Uterus (tissue), 4 donors: ENCODE results near the gene BBLN. TPM values are rescaled to one million over a fixed set of nuclear protein-coding genes. Genes with fewer than 3 reads are reported as not detected.
A peak's percentile ranks its signal among the peaks of the same experiment; 100 is the strongest.
"Not testable (repeated sequence)": the region's sequence is repeated elsewhere in the genome, so short reads cannot be mapped to it uniquely, and the experiment has no call there.

ENCODE experiments used
- DNase-seq, 2 donors: peaks; one replicate each; pipeline ENCODE4 v3.0.0-alpha.2; 2019 to 2020
- H3K27ac ChIP-seq, 2 donors: fragments of 200-600 bp; sonication (generic); 1 replicate in 1 of 2; 2 replicates in 1 of 2; pipeline ENCODE4 v1.5.1; 2016 to 2018
- H3K27me3 ChIP-seq, 2 donors: fragments of 200-600 bp; sonication (generic); one replicate each; pipeline ENCODE4 v1.5.1; 2018 to 2019; ENCODE audit warnings: control low read depth in 1 of 2
- H3K36me3 ChIP-seq, 2 donors: fragments of 200-600 bp; sonication (generic); one replicate each; pipeline ENCODE4 v1.5.1; 2019; ENCODE audit warnings: control low read depth in 1 of 2
- H3K4me1 ChIP-seq, 2 donors: fragments of 200-600 bp; sonication (generic); one replicate each; pipeline ENCODE4 v1.5.1; 2018 to 2019; ENCODE audit warnings: control low read depth in 1 of 2
- H3K4me3 ChIP-seq, 2 donors: fragments of 200-600 bp; sonication (generic); 1 replicate in 1 of 2; 2 replicates in 1 of 2; pipeline ENCODE4 v1.5.1; 2018 to 2019; ENCODE audit warnings: mild to moderate bottlenecking in 1 of 2
- H3K9me3 ChIP-seq, 2 donors: fragments of 200-600 bp; sonication (generic); one replicate each; pipeline ENCODE4 v1.5.1; 2019; ENCODE audit warnings: control low read depth in 1 of 2
- POLR2A ChIP-seq, 2 donors: fragments of 450-650 bp; IDR thresholded peaks; one replicate each; pipeline ENCODE4 v1.6.1; 2016; ENCODE audit warnings: antibody characterized with exemption in 2 of 2, mild to moderate bottlenecking in 1 of 2, moderate library complexity in 1 of 2
- intact Hi-C: fragments of 100-400 bp; cut with DNase I; formaldehyde crosslinking; loops from one replicate; pipeline ENCODE4 v1.15.1; 2023; ENCODE audit warnings: low total_unique reads
- total RNA-seq, 4 donors: library from RNA; depleted of rRNA in 3 of 4; stranded (reverse); fragments of >200 nt in 3 of 4; gene quantifications; one replicate each; pipeline versions ENCODE4 v1.1.0 to v1.2.4, GENCODE V29; 2014 to 2023
- TF ChIP-seq, protein P1 (sequence below), 4 experiments: fragments of 200-600 bp in 2 of 4; fragments of 450-650 bp in 2 of 4; sonication (generic) in 2 of 4; IDR thresholded peaks; one replicate each; pipeline ENCODE4 v1.5.1; 2016 to 2019; ENCODE audit warnings: antibody characterized with exemption in 4 of 4, mild to moderate bottlenecking in 2 of 4, moderate library complexity in 1 of 4
- donor health status: DM: yes; HTN: yes; CAD: no.

The BBLN gene
- total RNA-seq, result 100 to 1,000 TPM in 2 of 4 donors, 10 to 100 TPM in 2; 31.3 to 198 (median 96.0) TPM

DNA sequence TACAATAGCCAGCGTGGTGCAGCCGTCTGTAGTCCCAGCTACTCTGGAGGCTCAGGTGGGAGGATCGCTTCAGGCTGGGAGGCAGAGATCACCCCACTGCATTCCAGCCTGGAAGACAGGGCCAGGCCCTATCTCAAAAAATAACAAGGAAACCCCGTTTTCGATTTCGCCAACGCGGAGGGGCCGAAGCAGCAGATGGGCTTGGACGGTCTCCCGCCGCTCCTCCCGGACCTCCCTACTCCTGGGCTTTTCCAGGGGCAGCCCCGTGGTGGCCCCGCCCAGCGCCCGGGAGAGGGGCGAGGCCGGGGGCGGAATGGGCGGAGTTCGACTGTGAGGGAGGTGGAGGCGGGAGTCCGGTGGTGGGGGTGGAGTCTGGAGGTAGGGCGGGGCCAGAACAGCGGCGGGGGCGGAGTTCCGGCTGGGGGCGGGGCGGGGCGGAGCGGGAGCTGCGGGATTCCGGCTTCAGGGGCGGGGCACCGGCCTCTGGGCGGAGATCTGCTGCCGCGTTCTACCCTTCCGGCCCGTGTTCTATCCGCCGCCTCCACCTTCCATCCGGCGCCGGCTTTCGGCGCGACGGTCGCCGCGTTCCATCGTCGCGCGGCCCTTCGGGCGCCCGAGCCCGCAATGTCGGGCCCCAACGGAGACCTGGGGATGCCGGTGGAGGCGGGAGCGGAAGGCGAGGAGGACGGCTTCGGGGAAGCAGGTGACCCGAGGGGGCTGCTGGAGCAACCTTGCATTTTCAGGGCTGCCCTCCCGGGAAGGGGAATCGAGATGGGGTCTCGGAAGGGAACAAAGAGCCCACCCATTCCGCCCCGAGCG is at the start of gene BBLN:
Gene BBLN, plus strand, starts transcription at position 482 of the 819 bp plus-strand sequence. Its CDS starts 143 bp downstream, at position 625.
- H3K4me1 ChIP-seq, result no peaks in the 10 kb centered on the region
- peak within 1 kb of the TSS; percentile 59 to 92 for H3K4me3 ChIP-seq
- peak within 1 kb of the TSS; percentile 76 to 80 for H3K27ac ChIP-seq
- no peaks in the 10 kb centered on the region for H3K27me3 ChIP-seq
- intact Hi-C loops, result no loop called here
- peak; percentile 96 to 98 for DNase-seq
- H3K36me3 ChIP-seq, result no peaks in the 10 kb centered on the region
- TF ChIP-seq POLR2A (IDR thresholded peaks at IDR 0.05), result peak; percentile 57 to 63
- TF ChIP-seq, protein P1, sequence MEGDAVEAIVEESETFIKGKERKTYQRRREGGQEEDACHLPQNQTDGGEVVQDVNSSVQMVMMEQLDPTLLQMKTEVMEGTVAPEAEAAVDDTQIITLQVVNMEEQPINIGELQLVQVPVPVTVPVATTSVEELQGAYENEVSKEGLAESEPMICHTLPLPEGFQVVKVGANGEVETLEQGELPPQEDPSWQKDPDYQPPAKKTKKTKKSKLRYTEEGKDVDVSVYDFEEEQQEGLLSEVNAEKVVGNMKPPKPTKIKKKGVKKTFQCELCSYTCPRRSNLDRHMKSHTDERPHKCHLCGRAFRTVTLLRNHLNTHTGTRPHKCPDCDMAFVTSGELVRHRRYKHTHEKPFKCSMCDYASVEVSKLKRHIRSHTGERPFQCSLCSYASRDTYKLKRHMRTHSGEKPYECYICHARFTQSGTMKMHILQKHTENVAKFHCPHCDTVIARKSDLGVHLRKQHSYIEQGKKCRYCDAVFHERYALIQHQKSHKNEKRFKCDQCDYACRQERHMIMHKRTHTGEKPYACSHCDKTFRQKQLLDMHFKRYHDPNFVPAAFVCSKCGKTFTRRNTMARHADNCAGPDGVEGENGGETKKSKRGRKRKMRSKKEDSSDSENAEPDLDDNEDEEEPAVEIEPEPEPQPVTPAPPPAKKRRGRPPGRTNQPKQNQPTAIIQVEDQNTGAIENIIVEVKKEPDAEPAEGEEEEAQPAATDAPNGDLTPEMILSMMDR (IDR thresholded peaks at IDR 0.05), result no peak
- no peaks in the 10 kb centered on the region for H3K9me3 ChIP-seq

GRCh38 chr9:128111726-128112125 is 48.3 kb upstream of the BBLN start:
- not testable (repeated sequence) for H3K36me3 ChIP-seq, H3K27me3 ChIP-seq, H3K9me3 ChIP-seq, H3K27ac ChIP-seq, H3K4me3 ChIP-seq, H3K4me1 ChIP-seq, DNase-seq
- intact Hi-C loops, result loop anchor here (10.0 kb wide), 1 partner anchor 77 kb away; no protein-coding TSS in a partner anchor

DNA sequence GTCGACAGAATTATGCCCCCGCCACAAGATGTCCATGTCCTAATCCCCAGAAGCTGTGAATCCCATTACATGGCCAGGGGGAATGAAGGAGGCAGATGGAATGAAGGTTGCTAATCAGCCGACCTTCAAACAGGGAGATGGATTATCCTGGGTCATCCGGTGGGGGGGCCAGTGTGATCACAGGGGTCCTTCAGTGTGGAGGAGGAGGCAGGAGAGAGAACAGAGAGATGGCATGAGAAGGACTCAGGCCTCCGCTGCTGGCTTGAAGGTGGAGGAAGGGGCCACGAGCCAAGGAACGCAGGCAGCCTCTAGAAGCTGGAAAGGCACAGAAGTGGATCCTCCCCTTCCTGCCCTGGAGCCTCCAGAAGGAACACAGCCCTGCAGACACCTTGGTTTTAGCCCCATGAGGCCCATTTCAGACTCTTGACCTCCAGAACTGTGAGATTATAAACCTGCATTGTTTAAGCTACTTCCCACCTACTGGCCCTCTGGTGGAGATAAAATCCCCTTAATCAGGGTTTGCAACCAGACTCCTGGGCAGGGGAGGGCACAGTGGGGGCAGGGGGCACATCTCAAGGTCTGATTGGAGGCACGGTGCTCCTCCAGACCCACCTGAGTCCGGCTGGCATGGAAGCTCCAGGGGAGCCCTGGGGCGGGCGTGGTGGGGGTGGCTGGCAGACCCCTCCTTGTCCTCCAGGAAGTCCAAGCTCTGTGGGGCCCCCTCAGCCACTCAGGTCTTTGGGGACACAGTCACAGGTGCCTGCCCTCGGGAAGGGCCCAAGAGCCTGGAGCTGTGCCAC is 46.3 kb upstream of the BBLN start:
- no peaks in the 10 kb centered on the region for H3K36me3 ChIP-seq
- H3K27me3 ChIP-seq, result no peaks in the 10 kb centered on the region
- intact Hi-C loops, result loop anchor here (10.0 kb wide), 1 partner anchor 79 kb away; no protein-coding TSS in a partner anchor
- H3K4me1 ChIP-seq, result no peaks in the 10 kb centered on the region
- no peak for DNase-seq
- H3K27ac ChIP-seq, result no peak overlapping the region
- no peak overlapping the region for H3K4me3 ChIP-seq
- no peaks in the 10 kb centered on the region for H3K9me3 ChIP-seq
- TF ChIP-seq, protein P1 (IDR thresholded peaks at IDR 0.05), result no peak
- TF ChIP-seq POLR2A (IDR thresholded peaks at IDR 0.05), result no peak

DNA sequence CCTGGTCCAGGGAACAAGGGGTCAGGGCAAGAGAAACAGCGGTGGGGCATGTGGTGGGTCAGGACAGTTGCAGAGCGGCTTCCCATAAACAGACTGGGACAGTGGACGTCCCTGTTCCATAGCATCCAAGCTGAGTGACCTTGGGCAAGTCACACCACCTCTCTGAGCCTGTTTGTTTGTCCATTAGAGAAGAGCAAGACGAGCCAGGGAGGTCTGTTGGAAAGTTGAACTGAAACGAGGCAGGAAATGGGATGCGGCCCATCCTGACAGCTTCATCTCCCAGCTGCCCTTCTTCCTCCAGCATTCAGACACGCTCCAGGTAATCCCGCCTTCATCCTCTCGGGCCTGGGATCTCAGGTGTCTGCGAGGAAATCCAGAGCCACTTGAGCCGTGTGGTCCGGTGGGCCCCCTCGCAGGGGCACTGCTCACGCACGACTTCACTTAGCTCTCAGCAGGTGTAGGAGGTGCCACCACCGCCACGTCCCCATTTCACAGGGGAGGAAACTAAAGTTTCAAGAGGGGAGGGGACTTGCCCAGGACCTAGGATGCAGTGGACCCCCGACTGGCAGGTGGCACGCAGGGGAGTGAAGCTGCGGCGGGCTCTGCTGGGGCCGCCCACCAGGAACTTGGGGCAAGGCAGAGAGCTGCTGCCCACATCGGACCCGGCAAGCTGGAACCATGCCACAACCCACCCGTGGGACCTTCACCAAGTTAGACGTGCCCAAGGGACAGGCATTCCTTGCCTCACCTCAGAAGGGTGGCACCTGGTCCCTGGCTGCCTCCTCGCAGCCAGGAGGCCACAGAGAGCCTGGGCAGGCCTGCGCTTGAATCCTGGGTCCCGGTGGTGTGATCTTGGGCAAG is 45.5 kb upstream of the BBLN start:
- Histone ChIP-seq H3K4me1 (no peaks in the 10 kb centered on the region), H3K36me3 (no peaks in the 10 kb centered on the region), H3K27me3 (no peaks in the 10 kb centered on the region), H3K9me3 (no peaks in the 10 kb centered on the region), H3K27ac (no peak overlapping the region), H3K4me3 (no peak overlapping the region)
- intact Hi-C loops, result loop anchor here (10.0 kb wide), 1 partner anchor 80 kb away; no protein-coding TSS in a partner anchor
- DNase-seq, result peak; percentile 16 to 31
- TF ChIP-seq, protein P1 (IDR thresholded peaks at IDR 0.05), result no peak
- no peak for TF ChIP-seq POLR2A (IDR thresholded peaks at IDR 0.05)
